ENCODE data around the gene C13orf46. TPM values are rescaled to one million over a fixed set of nuclear protein-coding genes. Genes with fewer than 3 reads are reported as not detected.

C13orf46 gene
- total RNA-seq, 1 experiment from 2014 or later, result 1.4 TPM

GRCh38 chr13:113904411-113904810 is 69.5 kb downstream of the C13orf46 start:
- H3K4me3 Mint-ChIP-seq (ENCODE audit: unreplicated experiment), result no peak overlapping the region
- H3K4me1 Mint-ChIP-seq (ENCODE audit: insufficient read depth, unreplicated experiment), result peaks cover 12% of the 10 kb centered on the region
- no peaks in the 10 kb centered on the region for H3K27me3 Mint-ChIP-seq (ENCODE audit: insufficient read depth, unreplicated experiment)

GRCh38 chr13:113903912-113904311 is 70.0 kb downstream of the C13orf46 start:
- H3K9me3 Mint-ChIP-seq (ENCODE audit: unreplicated experiment), result no peaks in the 10 kb centered on the region
- no peaks in the 10 kb centered on the region for H3K27me3 Mint-ChIP-seq (ENCODE audit: insufficient read depth, unreplicated experiment)
- no peak for TF ChIP-seq CTCF (IDR thresholded peaks at IDR 0.05; ENCODE audit: unreplicated experiment)
- ChIA-PET POLR2A (interaction anchor here (0.6 kb wide), 1 partner anchor 335 kb away, joined by 3 read pairs; no protein-coding TSS in a partner anchor), CTCF (interaction anchor here (1.0 kb wide), 1 partner anchor 90 kb away, joined by 5 read pairs; no protein-coding TSS in a partner anchor)
- intact Hi-C loops (cut with micrococcal nuclease), result loop anchor here (2.0 kb wide), 2 partner anchors 41 to 87 kb away; no protein-coding TSS in a partner anchor
- H3K36me3 Mint-ChIP-seq (ENCODE audit: insufficient read depth, unreplicated experiment), result no peaks in the 10 kb centered on the region
- H3K4me3 Mint-ChIP-seq (ENCODE audit: unreplicated experiment), result no peak overlapping the region
- H3K4me1 Mint-ChIP-seq (ENCODE audit: insufficient read depth, unreplicated experiment), result peaks cover 12% of the 10 kb centered on the region
- BruUV-seq (replicated peaks), result no TSS peak
- DNase-seq (ENCODE audit: unreplicated experiment), result no peak
- no peak overlapping the region for H3K27ac Mint-ChIP-seq (ENCODE audit: low read depth, unreplicated experiment)

More at GRCh38 chr13:113904411-113904810, 69.5 kb downstream of the C13orf46 start:
- intact Hi-C loops (cut with micrococcal nuclease), result loop anchor here (2.0 kb wide), 2 partner anchors 42 to 88 kb away; no protein-coding TSS in a partner anchor
- TF ChIP-seq CTCF (IDR thresholded peaks at IDR 0.05; ENCODE audit: unreplicated experiment), result peak; percentile 83
- CTCF ChIA-PET, result interaction anchor here (0.6 to 0.7 kb wide), 2 partner anchors 90 to 410 kb away, joined by 3 to 5 read pairs; no protein-coding TSS in a partner anchor
- POLR2A ChIA-PET, result interaction anchor here (0.6 kb wide), 1 partner anchor 336 kb away, joined by 3 read pairs; no protein-coding TSS in a partner anchor
- peak; percentile 75 for DNase-seq (ENCODE audit: unreplicated experiment)
- Mint-ChIP-seq H3K9me3 (ENCODE audit: unreplicated experiment) (no peaks in the 10 kb centered on the region), H3K36me3 (ENCODE audit: insufficient read depth, unreplicated experiment) (no peaks in the 10 kb centered on the region), H3K27ac (ENCODE audit: low read depth, unreplicated experiment) (no peak overlapping the region)
- BruUV-seq (replicated peaks), result no TSS peak

Other genes starting within 250 kb of the C13orf46 start
- gene TMEM255B, start 214.8 kb downstream of the C13orf46 start, total RNA-seq (2022), result 7.0 and 15.8 TPM in 2 replicates
- gene GAS6, start 110.0 kb downstream of the C13orf46 start, total RNA-seq (2022), result 58.9 and 92.3 TPM in 2 replicates
- gene RASA3, start 158.5 kb upstream of the C13orf46 start, total RNA-seq (2022), result 9.1 and 12.1 TPM in 2 replicates
- not detected in 2 replicates for gene CFAP97D2, start 205.2 kb upstream of the C13orf46 start, total RNA-seq (2022)